CD14-positive monocyte (primary cell): ENCODE data around the gene PCF11. TPM values are rescaled to one million over a fixed set of nuclear protein-coding genes. Genes with fewer than 3 reads are reported as not detected.
A peak's percentile ranks its signal among the peaks of the same experiment; 100 is the strongest.

Experiments used
- DNase-seq, 3 donors: peaks; one replicate each; pipeline ENCODE4 v3.0.0-alpha.2; 2011 to 2022
- H2AFZ ChIP-seq: 2 replicates; pipeline ENCODE4 v1.6.0; 2012; ENCODE audit warnings: mild to moderate bottlenecking, low read depth, low read length, inconsistent platforms; ENCODE audit not compliant: insufficient read depth, poor library complexity, severe bottlenecking
- H3K27ac ChIP-seq, 2 donors: 1 replicate in 1 of 2; 2 replicates in 1 of 2; pipeline ENCODE4 v1.5.1; 2012 to 2013; ENCODE audit warnings: low read length in 2 of 2, control low read depth in 1 of 2, inconsistent platforms in 1 of 2, low read depth in 1 of 2, mild to moderate bottlenecking in 1 of 2
- H3K27me3 ChIP-seq, 2 donors: one replicate each; pipeline versions ENCODE4 v1.6.0 to v1.6.1; 2011 to 2013; ENCODE audit warnings: low read length in 2 of 2; ENCODE audit not compliant: control insufficient read depth in 2 of 2, insufficient read depth in 2 of 2
- H3K36me3 ChIP-seq, 2 donors: replicated peaks in 1 of 2; 1 replicate in 1 of 2; 2 replicates in 1 of 2; pipeline versions ENCODE4 v1.5.1 to v1.6.1; 2012 to 2013; ENCODE audit warnings: low read length in 2 of 2, control low read depth in 1 of 2, inconsistent platforms in 1 of 2, mild to moderate bottlenecking in 1 of 2; ENCODE audit not compliant: insufficient read depth in 2 of 2, control insufficient read depth in 1 of 2
- H3K4me1 ChIP-seq, 2 donors: 1 replicate in 1 of 2; 2 replicates in 1 of 2; pipeline versions ENCODE4 v1.5.1 to v1.6.1; 2012 to 2013; ENCODE audit warnings: low read length in 2 of 2, control low read depth in 1 of 2, inconsistent platforms in 1 of 2, mild to moderate bottlenecking in 1 of 2, moderate library complexity in 1 of 2; ENCODE audit not compliant: insufficient read depth in 2 of 2, control insufficient read depth in 1 of 2
- H3K4me2 ChIP-seq: replicated peaks from 2 replicates; pipeline ENCODE3; 2012; ENCODE audit warnings: low read length, moderate library complexity, mild to moderate bottlenecking; ENCODE audit not compliant: poor library complexity, severe bottlenecking; ENCODE audit errors: extremely low read depth
- H3K4me3 ChIP-seq, 3 experiments: fragments of 200-600 bp in 1 of 3; sonication (generic) in 1 of 3; replicated peaks in 1 of 3; 1 replicate in 2 of 3; 2 replicates in 1 of 3; pipeline ENCODE4 v1.5.1; 2011 to 2013; ENCODE audit warnings: low read length in 3 of 3, mild to moderate bottlenecking in 3 of 3, control low read depth in 2 of 3, low read depth in 2 of 3, inconsistent platforms in 1 of 3, moderate library complexity in 1 of 3
- H3K79me2 ChIP-seq: 2 replicates; pipeline ENCODE4 v1.6.0; 2012; ENCODE audit warnings: mild to moderate bottlenecking, control low read depth, inconsistent platforms, low read length, moderate library complexity; ENCODE audit not compliant: insufficient read depth
- H3K9ac ChIP-seq: 2 replicates; pipeline ENCODE4 v1.6.0; 2017; ENCODE audit warnings: low read length, mild to moderate bottlenecking; ENCODE audit not compliant: insufficient read depth, poor library complexity, severe bottlenecking
- H3K9me3 ChIP-seq, 2 donors: replicated peaks in 1 of 2; 1 replicate in 1 of 2; 2 replicates in 1 of 2; pipeline versions ENCODE4 v1.5.1 to v1.6.1; 2012 to 2013; ENCODE audit warnings: low read length in 2 of 2, control low read depth in 1 of 2; ENCODE audit not compliant: control insufficient read depth in 1 of 2, insufficient read depth in 1 of 2
- H4K20me1 ChIP-seq: 2 replicates; pipeline ENCODE4 v1.6.0; 2012; ENCODE audit warnings: mild to moderate bottlenecking, low read length, control low read depth, moderate library complexity; ENCODE audit not compliant: insufficient read depth
- H3K27ac Mint-ChIP-seq, 7 donors: one replicate each; pipeline ENCODE4 v1.8.0; 2020; ENCODE audit warnings: mild to moderate bottlenecking in 7 of 7, mixed read lengths in 7 of 7, moderate library complexity in 6 of 7, inconsistent platforms in 2 of 7
- H3K27me3 Mint-ChIP-seq, 3 donors: one replicate each; pipeline ENCODE4 v1.8.0; 2021 to 2022; ENCODE audit warnings: low read depth in 3 of 3, mild to moderate bottlenecking in 3 of 3, mixed read lengths in 3 of 3, moderate library complexity in 3 of 3, inconsistent platforms in 1 of 3
- H3K36me3 Mint-ChIP-seq, 2 donors: one replicate each; pipeline ENCODE4 v1.8.0; 2020; ENCODE audit warnings: mixed read lengths in 2 of 2, inconsistent platforms in 1 of 2, mild to moderate bottlenecking in 1 of 2
- H3K4me1 Mint-ChIP-seq: one replicate; pipeline ENCODE4 v1.8.0; 2020; ENCODE audit warnings: mild to moderate bottlenecking, mixed read lengths
- H3K4me3 Mint-ChIP-seq, 2 donors: one replicate each; pipeline ENCODE4 v1.8.0; 2020; ENCODE audit warnings: mild to moderate bottlenecking in 2 of 2, mixed read lengths in 2 of 2, moderate library complexity in 1 of 2
- H3K9me3 Mint-ChIP-seq, 7 donors: one replicate each; pipeline ENCODE4 v1.8.0; 2020 to 2022; ENCODE audit warnings: mixed read lengths in 7 of 7, mild to moderate bottlenecking in 6 of 7, moderate library complexity in 6 of 7, inconsistent platforms in 2 of 7
- WGBS: methylation state at CpG from one replicate; pipeline ENCODE4 v1.1.5; 2013; ENCODE audit warnings: missing lambda C conversion rate; ENCODE audit not compliant: insufficient coverage; 5-methylcytosine and 5-hydroxymethylcytosine counted together
- intact Hi-C, 2 donors: fragments of 100-400 bp; cut with micrococcal nuclease; formaldehyde crosslinking; loops; one replicate each; pipeline versions ENCODE4 v1.15.0 to v1.15.1; 2023
- polyA plus RNA-seq, 3 donors: library from polyadenylated mRNA; depleted of rRNA in 1 of 3; unstranded in 2 of 3; stranded (reverse) in 1 of 3; fragments of 300-500 nt in 2 of 3; fragments of >200 nt in 1 of 3; fragmentation: Illumina TruSeq in 2 of 3; gene quantifications; 1 replicate in 2 of 3; 2 replicates in 1 of 3; pipeline ENCODE4 v1.2.3, GENCODE V29; 2012 to 2021
- TF ChIP-seq, protein P1 (sequence below): fragments of 200-600 bp; IDR thresholded peaks from one replicate; pipeline ENCODE4 v1.8.0; 2022; ENCODE audit warnings: antibody characterized with exemption, mild to moderate bottlenecking

The PCF11 gene
- polyA plus RNA-seq, 3 donors: 8.3 to 78.1 (median 15.7) TPM

DNA sequence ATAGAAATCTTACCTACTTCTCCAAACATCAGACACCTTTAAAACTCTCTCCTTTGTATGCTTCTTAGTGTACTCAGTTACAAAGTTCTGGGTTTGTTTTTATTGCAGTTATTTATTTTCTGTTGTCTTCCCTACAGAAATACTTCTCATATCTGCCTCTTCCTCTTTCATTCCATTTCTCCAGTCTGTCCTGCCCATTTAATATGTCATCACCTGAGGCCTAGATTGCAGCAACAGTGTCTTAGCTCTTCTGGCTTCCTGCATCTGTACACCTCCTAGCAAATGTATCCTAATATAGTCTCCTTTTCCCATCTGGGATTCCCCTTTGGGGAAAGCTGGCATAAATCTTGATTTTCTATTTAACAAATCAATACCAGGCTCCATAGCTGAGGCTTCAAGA, 34.9 kb upstream of the PCF11 start:
- Histone ChIP-seq H3K27me3 (no peaks in the 10 kb centered on the region), H3K4me2 (no peak overlapping the region), H3K27ac (no peak overlapping the region), H3K4me1 (peaks cover 5 to 9% of the 10 kb centered on the region in 2 donors), H3K79me2 (no peaks in the 10 kb centered on the region), H3K9ac (no peak overlapping the region), H3K9me3 (no peaks in the 10 kb centered on the region), H3K4me3 (no peak overlapping the region), H4K20me1 (no peaks in the 10 kb centered on the region), H2AFZ (no peak overlapping the region), H3K36me3 (no peaks in the 10 kb centered on the region)
- no peak overlapping the region for H3K4me3 Mint-ChIP-seq
- peaks cover 0 to 3% (median 0%) of the 10 kb centered on the region in 7 donors for H3K9me3 Mint-ChIP-seq
- H3K4me1 Mint-ChIP-seq: peaks cover 22% of the 10 kb centered on the region
- intact Hi-C loops: no loop called here
- H3K27ac Mint-ChIP-seq: peak overlapping the region in 3 of 7 donors; percentile 1 to 27 (median 2)
- peak in 2 of 3 donors; percentile 12 to 17 for DNase-seq
- peaks cover 1 to 8% (median 4%) of the 10 kb centered on the region in 3 donors for H3K27me3 Mint-ChIP-seq
- no peaks in the 10 kb centered on the region for H3K36me3 Mint-ChIP-seq
- TF ChIP-seq, protein P1, sequence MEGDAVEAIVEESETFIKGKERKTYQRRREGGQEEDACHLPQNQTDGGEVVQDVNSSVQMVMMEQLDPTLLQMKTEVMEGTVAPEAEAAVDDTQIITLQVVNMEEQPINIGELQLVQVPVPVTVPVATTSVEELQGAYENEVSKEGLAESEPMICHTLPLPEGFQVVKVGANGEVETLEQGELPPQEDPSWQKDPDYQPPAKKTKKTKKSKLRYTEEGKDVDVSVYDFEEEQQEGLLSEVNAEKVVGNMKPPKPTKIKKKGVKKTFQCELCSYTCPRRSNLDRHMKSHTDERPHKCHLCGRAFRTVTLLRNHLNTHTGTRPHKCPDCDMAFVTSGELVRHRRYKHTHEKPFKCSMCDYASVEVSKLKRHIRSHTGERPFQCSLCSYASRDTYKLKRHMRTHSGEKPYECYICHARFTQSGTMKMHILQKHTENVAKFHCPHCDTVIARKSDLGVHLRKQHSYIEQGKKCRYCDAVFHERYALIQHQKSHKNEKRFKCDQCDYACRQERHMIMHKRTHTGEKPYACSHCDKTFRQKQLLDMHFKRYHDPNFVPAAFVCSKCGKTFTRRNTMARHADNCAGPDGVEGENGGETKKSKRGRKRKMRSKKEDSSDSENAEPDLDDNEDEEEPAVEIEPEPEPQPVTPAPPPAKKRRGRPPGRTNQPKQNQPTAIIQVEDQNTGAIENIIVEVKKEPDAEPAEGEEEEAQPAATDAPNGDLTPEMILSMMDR: no peak

DNA sequence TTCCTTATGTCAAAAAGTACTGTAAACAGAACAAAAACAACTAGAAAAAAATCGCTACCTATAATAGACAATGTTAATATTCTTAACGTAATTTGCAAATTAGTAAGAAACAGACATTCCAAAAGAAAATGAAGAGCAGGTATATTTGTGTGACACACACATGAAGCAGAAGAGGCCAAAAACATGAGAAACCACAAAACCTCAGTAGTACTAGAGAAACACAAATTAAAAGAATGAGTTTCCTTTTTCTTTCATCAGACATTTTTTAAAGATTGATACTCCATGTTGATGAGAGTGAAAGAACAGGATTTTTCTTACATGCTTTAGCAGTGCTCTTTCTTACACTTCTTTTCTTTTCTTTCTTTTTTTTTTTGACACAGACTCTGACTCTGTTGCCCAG, 34.2 kb upstream of the PCF11 start:
- no peak overlapping the region for H3K4me3 ChIP-seq
- Mint-ChIP-seq H3K36me3 (no peaks in the 10 kb centered on the region), H3K9me3 (peaks cover 0 to 3% (median 0%) of the 10 kb centered on the region in 7 donors), H3K4me3 (no peak overlapping the region), H3K27ac (no peak overlapping the region), H3K27me3 (peaks cover 1 to 8% (median 4%) of the 10 kb centered on the region in 3 donors), H3K4me1 (peaks cover 17% of the 10 kb centered on the region)
- no peak overlapping the region for H2AFZ ChIP-seq
- no peaks in the 10 kb centered on the region for H3K79me2 ChIP-seq
- H3K9me3 ChIP-seq: no peaks in the 10 kb centered on the region
- H3K9ac ChIP-seq: no peak overlapping the region
- peaks cover under 1 to 9% of the 10 kb centered on the region in 2 donors for H3K4me1 ChIP-seq
- no peak for DNase-seq
- TF ChIP-seq, protein P1: no peak
- H3K4me2 ChIP-seq: no peak overlapping the region
- H3K36me3 ChIP-seq: no peaks in the 10 kb centered on the region
- WGBS: no CpG with 5 or more reads among the region's 2 CpGs
- no peaks in the 10 kb centered on the region for H4K20me1 ChIP-seq
- intact Hi-C loops: no loop called here
- H3K27ac ChIP-seq: no peak overlapping the region
- H3K27me3 ChIP-seq: no peaks in the 10 kb centered on the region
